HEK293 (cell line): Measurements from ENCODE around the gene GRB10.

Experiments used
- CTCF ChIA-PET: fragments of 350-600 bp; formaldehyde crosslinking; extraction: SDS; loops from one replicate; lab custom pipeline; 2021; ENCODE audit warnings: antibody characterized with exemption; lab: Yijun Ruan, JAX
- POLR2A ChIA-PET: fragments of 300-600 bp; formaldehyde crosslinking; extraction: SDS; loops from one replicate; lab custom pipeline; 2020; ENCODE audit warnings: antibody characterized with exemption, inconsistent platforms; lab: Yijun Ruan, JAX
- H3K27ac ChIP-seq: fragments of 200-500 bp; sonication (Bioruptor generic); 2 replicates; pipeline ENCODE4 v1.5.1; 2014; ENCODE audit warnings: low read depth, low read length, control low read depth, inconsistent platforms; ENCODE audit errors: extremely low read depth
- H3K36me3 ChIP-seq, 2 experiments: fragments of 200-500 bp in 1 of 2; sonication (Bioruptor generic) in 1 of 2; 1 replicate in 1 of 2; 2 replicates in 1 of 2; pipeline ENCODE4 v1.5.1; 2014 to 2017; ENCODE audit warnings: inconsistent platforms in 2 of 2, low read length in 2 of 2; ENCODE audit not compliant: control insufficient read depth in 2 of 2, insufficient read depth in 1 of 2
- H3K4me1 ChIP-seq: fragments of 200-500 bp; sonication (Bioruptor generic); 2 replicates; pipeline ENCODE4 v1.5.1; 2014; ENCODE audit warnings: mild to moderate bottlenecking, low read length, inconsistent platforms; ENCODE audit not compliant: control insufficient read depth, insufficient read depth
- H3K4me3 ChIP-seq: 2 replicates; pipeline ENCODE4 v1.5.1; 2011; ENCODE audit warnings: low read depth, mild to moderate bottlenecking, control low read depth, low read length, moderate library complexity
- H3K9me3 ChIP-seq: fragments of 200-500 bp; sonication (Bioruptor generic); 2 replicates; pipeline ENCODE4 v1.5.1; 2014; ENCODE audit warnings: low read depth, low read length, inconsistent platforms; ENCODE audit not compliant: control insufficient read depth, insufficient read depth
- PRDM2 ChIP-seq: fragments of 450-650 bp; formaldehyde crosslinking; IDR thresholded peaks from 2 replicates; pipeline ENCODE4 v1.5.1; 2016; ENCODE audit warnings: missing biosample characterization, missing genetic modification characterization, borderline replicate concordance
- TCF7L2 ChIP-seq: IDR thresholded peaks from 2 replicates; pipeline ENCODE4 v1.6.1; 2011; ENCODE audit warnings: low read depth, mild to moderate bottlenecking, inconsistent platforms, low read length, moderate library complexity, borderline replicate concordance
- ZBTB17 ChIP-seq: fragments of 450-650 bp; formaldehyde crosslinking; IDR thresholded peaks from 2 replicates; pipeline ENCODE4 v1.5.1; 2016; ENCODE audit warnings: missing biosample characterization, missing genetic modification characterization
- ZBTB6 ChIP-seq: fragments of 450-650 bp; formaldehyde crosslinking; IDR thresholded peaks from 2 replicates; pipeline ENCODE4 v1.5.1; 2017; ENCODE audit warnings: missing biosample characterization, missing genetic modification characterization
- ZNF132 ChIP-seq: fragments of 450-650 bp; formaldehyde crosslinking; IDR thresholded peaks from 2 replicates; pipeline ENCODE4 v1.5.1; 2017; ENCODE audit warnings: missing biosample characterization, missing genetic modification characterization, borderline replicate concordance
- ZNF133 ChIP-seq: fragments of 450-650 bp; formaldehyde crosslinking; IDR thresholded peaks from 2 replicates; pipeline ENCODE4 v1.5.1; 2016; ENCODE audit warnings: missing biosample characterization, missing genetic modification characterization
- ZNF174 ChIP-seq: fragments of 450-650 bp; formaldehyde crosslinking; IDR thresholded peaks from 2 replicates; pipeline ENCODE4 v1.5.0; 2017; ENCODE audit warnings: missing biosample characterization, mild to moderate bottlenecking, missing genetic modification characterization
- ZNF280D ChIP-seq: fragments of 450-650 bp; formaldehyde crosslinking; IDR thresholded peaks from 2 replicates; pipeline ENCODE4 v1.5.1; 2016; ENCODE audit warnings: missing biosample characterization, missing genetic modification characterization
- ZNF292 ChIP-seq: fragments of 450-650 bp; formaldehyde crosslinking; IDR thresholded peaks from 2 replicates; pipeline ENCODE4 v1.5.1; 2016; ENCODE audit warnings: low read depth, missing biosample characterization, missing genetic modification characterization, borderline replicate concordance
- ZNF398 ChIP-seq: fragments of 450-650 bp; formaldehyde crosslinking; IDR thresholded peaks from 2 replicates; pipeline ENCODE4 v1.5.1; 2017; ENCODE audit warnings: missing biosample characterization, missing genetic modification characterization
- ZNF510 ChIP-seq: fragments of 450-650 bp; formaldehyde crosslinking; IDR thresholded peaks from 2 replicates; pipeline ENCODE4 v1.5.1; 2018; ENCODE audit warnings: mild to moderate bottlenecking, missing genetic modification characterization, missing biosample characterization; ENCODE audit not compliant: insufficient replicate concordance
- ZNF624 ChIP-seq: fragments of 450-650 bp; formaldehyde crosslinking; IDR thresholded peaks from 2 replicates; pipeline ENCODE4 v1.5.1; 2017; ENCODE audit warnings: missing biosample characterization, missing genetic modification characterization
- ZNF629 ChIP-seq: fragments of 450-650 bp; formaldehyde crosslinking; IDR thresholded peaks from 2 replicates; pipeline ENCODE4 v1.5.1; 2017; ENCODE audit warnings: missing biosample characterization, missing genetic modification characterization
- ZNF704 ChIP-seq: fragments of 450-650 bp; formaldehyde crosslinking; IDR thresholded peaks from 2 replicates; pipeline ENCODE4 v1.5.1; 2016; ENCODE audit warnings: missing biosample characterization, missing genetic modification characterization
- ZNF768 ChIP-seq: fragments of 450-650 bp; formaldehyde crosslinking; IDR thresholded peaks from 2 replicates; pipeline ENCODE4 v1.5.1; 2018; ENCODE audit warnings: missing biosample characterization, mild to moderate bottlenecking, missing genetic modification characterization
- ZNF791 ChIP-seq: fragments of 450-650 bp; formaldehyde crosslinking; IDR thresholded peaks from 2 replicates; pipeline ENCODE4 v1.5.1; 2016; ENCODE audit warnings: missing biosample characterization, missing genetic modification characterization

GRB10 gene

GRCh38 chr7:50592940-50593339 is 189.8 kb downstream of the GRB10 start (continued):
- TF ChIP-seq PRDM2 (no peak), ZNF791 (no peak), ZNF292 (tag by site-specific recombination) (no peak), ZNF174 (no peak)

- H3K9me3 ChIP-seq = no peaks in the 10 kb centered on the region
- CTCF ChIA-PET = interaction anchor here (1.1 kb wide), 1 partner anchor 41 kb away, joined by 4 read pairs; no protein-coding TSS in a partner anchor
- POLR2A ChIA-PET = no interaction called here
- peaks cover 0 to 22% of the 10 kb centered on the region in 2 experiments for H3K36me3 ChIP-seq
- H3K4me1 ChIP-seq = no peaks in the 10 kb centered on the region
- no peak overlapping the region for H3K27ac ChIP-seq
- TF ChIP-seq ZNF280D (no peak), ZNF133 (tag by site-specific recombination) (no peak), ZBTB17 (tag by site-specific recombination) (no peak), ZNF132 (tag by site-specific recombination) (no peak), ZNF768 (no peak), ZBTB6 (tag by site-specific recombination) (no peak), ZNF629 (no peak), ZNF398 (tag by site-specific recombination) (no peak), ZNF791 (no peak), ZNF510 (tag by site-specific recombination) (no peak), ZNF624 (tag by site-specific recombination) (no peak), ZNF704 (tag by site-specific recombination) (no peak), TCF7L2 (no peak)
- no peak overlapping the region for H3K4me3 ChIP-seq
These were observed 190.9 kb downstream of the GRB10 start for GRCh38 chr7:50591480-50592438.
